HAP-1 (cell line): ENCODE data around the gene LEMD2.

Source experiments
- DNase-seq, 2 experiments: peaks; one replicate each; pipeline ENCODE4 v3.0.0-alpha.2; 2016 to 2020; ENCODE audit warnings: low spot score in 2 of 2
- H3K27me3 ChIP-seq: fragments of 250-450 bp; sonication (Bioruptor Pico); 2 replicates; pipeline ENCODE4 v1.5.1; 2020; ENCODE audit warnings: low read depth, mild to moderate bottlenecking, moderate library complexity
- H3K36me3 ChIP-seq: fragments of 250-450 bp; sonication (Bioruptor Pico); replicated peaks from 2 replicates; pipeline ENCODE4 v1.5.1; 2020; ENCODE audit warnings: mild to moderate bottlenecking
- H3K4me1 ChIP-seq: fragments of 250-450 bp; sonication (Bioruptor Pico); 2 replicates; pipeline ENCODE4 v1.5.1; 2020; ENCODE audit warnings: mild to moderate bottlenecking
- H3K4me3 ChIP-seq: fragments of 250-450 bp; sonication (Bioruptor Pico); 2 replicates; pipeline ENCODE4 v1.5.1; 2020; ENCODE audit warnings: mild to moderate bottlenecking, moderate library complexity
- H3K9me3 ChIP-seq: fragments of 250-450 bp; sonication (Bioruptor Pico); 2 replicates; pipeline ENCODE4 v1.5.1; 2020; ENCODE audit warnings: mild to moderate bottlenecking, moderate library complexity
- in situ Hi-C: fragments of 300-500 bp; cut with MboI; formaldehyde crosslinking; loops from 3 replicates; pipeline ENCODE4 v1.14.3; 2020; ENCODE audit warnings: low sequenced_read_pairs, inconsistent platforms, mixed read lengths

LEMD2 gene

DNA sequence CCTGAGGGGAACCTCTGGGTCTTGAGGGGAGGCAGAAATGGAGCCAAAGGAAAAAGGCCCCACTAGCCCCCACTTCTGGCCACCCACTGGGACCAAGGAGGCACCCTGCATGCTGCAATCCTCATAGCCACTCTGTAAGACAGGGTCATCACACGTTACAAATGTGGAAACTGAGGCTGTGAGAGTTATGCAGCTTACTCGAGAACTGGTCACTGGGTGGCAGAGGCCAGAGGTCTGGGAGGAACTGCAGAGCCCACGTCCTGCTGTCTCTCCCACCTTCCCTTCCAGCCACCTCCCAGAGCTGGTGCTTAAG, 18.1 kb downstream of the LEMD2 start:
- peaks cover 3% of the 10 kb centered on the region for H3K4me1 ChIP-seq
- in situ Hi-C loops: no loop called here
- H3K4me3 ChIP-seq: no peak overlapping the region
- peaks cover 27% of the 10 kb centered on the region for H3K36me3 ChIP-seq
- no peak for DNase-seq
- H3K27me3 ChIP-seq: no peaks in the 10 kb centered on the region
- H3K9me3 ChIP-seq: no peaks in the 10 kb centered on the region

GRCh38 chr6:33770124-33770832, 18.7 kb downstream of the LEMD2 start:
- Histone ChIP-seq H3K4me1 (peaks cover 3% of the 10 kb centered on the region), H3K9me3 (no peaks in the 10 kb centered on the region), H3K27me3 (no peaks in the 10 kb centered on the region), H3K36me3 (peaks cover 22% of the 10 kb centered on the region), H3K4me3 (no peak overlapping the region)
- in situ Hi-C loops: no loop called here
- no peak for DNase-seq

DNA sequence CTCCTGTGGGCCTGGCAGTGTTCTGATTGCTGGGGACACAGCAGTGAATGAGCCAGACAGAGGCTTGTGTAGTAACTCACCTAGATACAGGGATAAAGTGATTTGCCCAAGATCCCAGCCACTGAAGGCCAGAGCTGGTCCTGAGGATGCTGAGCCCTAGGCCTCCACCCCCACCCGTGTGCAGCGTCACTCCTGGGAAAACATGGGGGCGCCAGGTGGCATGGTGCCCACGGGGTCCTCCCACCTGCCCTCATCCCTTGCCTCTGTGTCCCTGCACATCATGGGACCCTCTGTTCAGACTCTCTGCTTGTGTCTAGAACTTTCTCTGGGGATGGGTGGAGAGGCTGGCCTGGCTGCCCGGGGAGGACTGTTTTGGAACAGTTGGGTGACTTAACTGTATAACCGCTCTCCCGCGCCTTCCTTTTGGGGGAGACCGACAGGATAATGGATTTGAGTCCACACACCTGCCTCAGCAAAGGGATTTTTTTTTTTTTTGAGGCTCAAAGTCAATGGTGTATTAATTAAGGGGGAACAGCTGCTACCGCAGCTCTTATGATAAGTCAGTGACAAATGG, 19.6 kb downstream of the LEMD2 start:
- in situ Hi-C loops: loop anchor here (5.0 to 10.0 kb wide), 2 partner anchors 258 to 385 kb away; no protein-coding TSS in a partner anchor
- DNase-seq: no peak

DNA sequence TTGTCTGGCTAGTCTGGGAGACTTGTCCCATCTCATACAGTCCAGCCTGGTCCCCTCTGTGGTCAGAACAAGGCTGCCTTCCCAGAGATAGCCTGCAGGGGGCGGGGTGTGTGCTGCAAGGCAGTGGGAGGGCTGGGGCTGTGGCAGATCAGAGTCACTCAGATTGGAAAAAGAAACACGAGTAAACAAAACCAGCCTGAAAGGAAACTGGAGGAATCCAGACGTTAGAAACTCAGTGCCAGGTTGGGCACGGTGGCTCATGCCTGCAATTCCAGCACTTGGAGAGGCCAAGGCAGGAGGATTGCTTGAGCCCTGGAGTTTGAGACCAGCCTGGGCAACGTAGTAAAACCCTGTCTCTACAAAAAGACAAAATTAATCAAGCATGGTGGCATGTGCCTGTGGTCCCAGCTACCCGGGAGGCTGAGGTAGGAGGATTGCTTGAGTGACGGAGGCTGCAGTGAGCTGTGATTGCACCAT, 20.2 kb downstream of the LEMD2 start:
- no peaks in the 10 kb centered on the region for H3K27me3 ChIP-seq
- peak; percentile 50 to 94 for DNase-seq
- in situ Hi-C loops: loop anchor here (5.0 to 10.0 kb wide), 2 partner anchors 259 to 386 kb away; no protein-coding TSS in a partner anchor
- H3K9me3 ChIP-seq: no peaks in the 10 kb centered on the region
- H3K4me3 ChIP-seq: no peak overlapping the region
- peaks cover 13% of the 10 kb centered on the region for H3K36me3 ChIP-seq
- peaks cover 3% of the 10 kb centered on the region for H3K4me1 ChIP-seq

More for the DNA sequence above, 19.6 kb downstream of the LEMD2 start:
- Histone ChIP-seq H3K4me3 (no peak overlapping the region), H3K4me1 (peaks cover 3% of the 10 kb centered on the region), H3K9me3 (no peaks in the 10 kb centered on the region), H3K27me3 (no peaks in the 10 kb centered on the region), H3K36me3 (peaks cover 13% of the 10 kb centered on the region)

GRCh38 chr6:33766921-33767907, 21.7 kb downstream of the LEMD2 start:
- peaks cover 3% of the 10 kb centered on the region for H3K4me1 ChIP-seq
- no peak overlapping the region for H3K4me3 ChIP-seq
- DNase-seq: no peak
- no peaks in the 10 kb centered on the region for H3K27me3 ChIP-seq
- in situ Hi-C loops: loop anchor here (5.0 to 10.0 kb wide), 2 partner anchors 260 to 388 kb away; no protein-coding TSS in a partner anchor
- no peaks in the 10 kb centered on the region for H3K9me3 ChIP-seq
- H3K36me3 ChIP-seq: peaks cover 1% of the 10 kb centered on the region; the same call in 1 of the 2 replicates

- Histone ChIP-seq H3K27me3 (no peaks in the 10 kb centered on the region), H3K9me3 (no peaks in the 10 kb centered on the region)
- in situ Hi-C loops: loop anchor here (5.0 to 10.0 kb wide), 2 partner anchors 262 to 389 kb away; no protein-coding TSS in a partner anchor
Observed at GRCh38 chr6:33765368-33765767, 23.6 kb downstream of the LEMD2 start.

GRCh38 chr6:33764036-33764435, 24.9 kb downstream of the LEMD2 start:
- no peaks in the 10 kb centered on the region; the same call in 1 of the 2 replicates for H3K4me1 ChIP-seq
- in situ Hi-C loops: loop anchor here (10.0 kb wide), 1 partner anchor 391 kb away; no protein-coding TSS in a partner anchor
- H3K9me3 ChIP-seq: no peaks in the 10 kb centered on the region
- no peak overlapping the region for H3K4me3 ChIP-seq
- H3K36me3 ChIP-seq: no peaks in the 10 kb centered on the region
- no peak for DNase-seq
- no peaks in the 10 kb centered on the region for H3K27me3 ChIP-seq

More at GRCh38 chr6:33765368-33765767, 23.6 kb downstream of the LEMD2 start:
- H3K4me3 ChIP-seq: no peak overlapping the region
- no peak for DNase-seq
- no peaks in the 10 kb centered on the region; the same call in 1 of the 2 replicates for H3K4me1 ChIP-seq
- H3K36me3 ChIP-seq: no peaks in the 10 kb centered on the region

DNA sequence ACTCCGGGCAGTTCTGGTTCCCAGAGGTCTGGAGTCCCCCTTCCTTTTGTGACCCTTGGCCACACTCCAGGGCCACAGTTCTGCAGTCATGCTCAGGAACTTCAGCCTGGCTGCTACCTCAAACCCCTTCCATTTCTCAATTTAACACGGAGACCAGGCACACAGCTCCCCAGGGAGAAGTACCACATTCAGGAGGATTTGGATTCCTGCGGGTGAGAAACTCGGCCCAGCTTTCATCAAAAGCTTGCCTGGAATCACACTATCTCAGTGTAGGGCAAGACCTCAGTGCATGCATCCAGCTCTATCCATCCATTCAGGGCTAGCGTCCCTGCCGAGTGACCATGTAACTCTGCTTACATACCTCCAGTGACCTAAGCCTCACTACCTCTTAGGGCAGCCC, 25.4 kb downstream of the LEMD2 start:
- no peaks in the 10 kb centered on the region for H3K36me3 ChIP-seq
- H3K4me1 ChIP-seq: no peaks in the 10 kb centered on the region
- in situ Hi-C loops: loop anchor here (10.0 kb wide), 1 partner anchor 391 kb away; no protein-coding TSS in a partner anchor
- DNase-seq: no peak
- no peaks in the 10 kb centered on the region for H3K27me3 ChIP-seq
- no peaks in the 10 kb centered on the region for H3K9me3 ChIP-seq
- no peak overlapping the region for H3K4me3 ChIP-seq

GRCh38 chr6:33762713-33763112, 26.2 kb downstream of the LEMD2 start:
- no peaks in the 10 kb centered on the region for H3K27me3 ChIP-seq
- in situ Hi-C loops: loop anchor here (10.0 kb wide), 1 partner anchor 392 kb away; no protein-coding TSS in a partner anchor
- DNase-seq: no peak
- H3K36me3 ChIP-seq: no peaks in the 10 kb centered on the region
- H3K4me1 ChIP-seq: no peaks in the 10 kb centered on the region
- H3K4me3 ChIP-seq: no peak overlapping the region
- no peaks in the 10 kb centered on the region for H3K9me3 ChIP-seq

DNA sequence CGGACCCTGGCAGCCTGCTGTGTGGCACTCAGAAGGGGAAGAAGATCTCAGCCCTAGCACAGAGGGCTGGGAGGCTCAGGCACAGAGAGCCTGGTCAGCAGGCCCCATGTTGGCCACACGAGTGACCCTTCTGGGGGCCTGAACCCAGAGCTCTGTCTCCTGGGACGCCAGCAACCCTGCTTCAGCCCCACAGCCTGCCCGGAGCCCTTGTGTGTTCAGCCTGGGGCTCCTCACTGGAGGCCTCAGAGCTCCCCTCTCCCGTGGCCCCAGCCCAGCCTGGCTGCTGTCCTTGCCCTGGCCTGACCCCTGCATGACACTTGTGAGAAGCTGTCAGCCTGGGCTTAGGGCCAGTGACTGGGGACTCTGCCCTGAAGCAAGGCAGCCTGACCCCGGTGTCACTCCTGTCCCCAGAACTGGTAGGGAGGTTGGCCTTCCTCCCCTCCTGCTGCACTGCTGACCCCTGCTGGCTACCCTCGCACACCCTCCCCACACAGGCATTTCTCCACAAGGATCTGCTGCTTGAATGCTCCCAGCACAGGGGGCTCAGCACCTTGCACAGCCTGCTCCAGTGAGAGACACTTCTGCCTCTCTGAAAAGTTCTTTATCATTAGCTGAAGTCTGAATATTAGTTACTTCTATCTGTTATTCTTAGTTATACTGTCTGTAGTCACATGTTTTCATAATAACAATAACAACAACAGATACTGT, 26.9 kb downstream of the LEMD2 start:
- Histone ChIP-seq H3K27me3 (no peaks in the 10 kb centered on the region), H3K4me1 (no peaks in the 10 kb centered on the region), H3K9me3 (no peaks in the 10 kb centered on the region), H3K4me3 (no peak overlapping the region), H3K36me3 (no peaks in the 10 kb centered on the region)
- in situ Hi-C loops: loop anchor here (10.0 kb wide), 1 partner anchor 393 kb away; no protein-coding TSS in a partner anchor
- peak in 1 of 2 experiments; percentile 67 for DNase-seq

- Histone ChIP-seq H3K4me1 (no peaks in the 10 kb centered on the region), H3K27me3 (no peaks in the 10 kb centered on the region), H3K9me3 (no peaks in the 10 kb centered on the region), H3K36me3 (no peaks in the 10 kb centered on the region), H3K4me3 (no peak overlapping the region)
- in situ Hi-C loops: loop anchor here (10.0 kb wide), 1 partner anchor 393 kb away; no protein-coding TSS in a partner anchor
- DNase-seq: no peak
Observed at GRCh38 chr6:33761581-33761921, 27.4 kb downstream of the LEMD2 start.

DNA sequence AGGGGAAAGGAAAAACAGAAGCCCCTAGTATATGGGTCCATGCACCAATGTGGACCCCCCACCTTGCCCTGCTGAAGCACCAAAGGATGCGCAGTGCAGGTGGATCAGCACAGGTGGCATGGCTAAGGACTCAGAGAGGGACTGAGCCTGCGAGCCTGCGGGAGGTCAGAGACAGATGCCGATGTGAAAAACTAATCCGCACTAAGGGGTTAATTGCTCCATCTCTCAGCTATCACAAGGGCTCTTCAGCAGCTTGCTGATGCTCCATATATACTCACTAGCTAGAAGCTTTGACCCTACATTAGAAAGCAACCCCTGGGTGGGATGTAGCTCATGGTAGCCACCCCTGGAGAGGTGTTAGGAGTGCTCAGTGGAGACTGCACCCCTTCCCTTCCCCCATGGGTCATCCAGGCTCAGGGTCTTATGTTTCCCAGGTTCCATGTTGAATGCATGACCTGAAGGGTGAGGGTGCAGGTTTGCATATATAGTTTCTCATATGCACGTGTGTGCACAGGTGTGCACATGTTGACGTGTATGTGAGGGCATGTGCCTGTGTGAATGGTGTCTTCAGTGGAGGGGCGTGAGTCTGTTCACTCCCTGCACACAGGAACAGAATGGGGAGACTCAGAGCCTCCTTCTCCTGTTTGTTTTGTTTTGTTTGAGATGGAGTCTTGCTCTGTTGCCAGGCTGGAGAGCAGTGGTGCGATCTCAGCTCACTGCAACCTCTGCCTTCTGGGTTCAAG, 28.9 kb downstream of the LEMD2 start:
- Histone ChIP-seq H3K27me3 (no peaks in the 10 kb centered on the region), H3K4me3 (no peak overlapping the region), H3K4me1 (no peaks in the 10 kb centered on the region), H3K9me3 (no peaks in the 10 kb centered on the region), H3K36me3 (no peaks in the 10 kb centered on the region)
- DNase-seq: no peak
- in situ Hi-C loops: loop anchor here (10.0 kb wide), 1 partner anchor 395 kb away; no protein-coding TSS in a partner anchor
